Islet precursor cell (in vitro differentiated cells): ENCODE measurements around the gene OSGIN1.

Experiments
- DNase-seq: peaks from one replicate; pipeline ENCODE4 v3.0.0-alpha.2; 2018

Gene OSGIN1

GRCh38 chr16:83973581-83974385, 20.7 kb downstream of the OSGIN1 start:
- no peak for DNase-seq

DNA sequence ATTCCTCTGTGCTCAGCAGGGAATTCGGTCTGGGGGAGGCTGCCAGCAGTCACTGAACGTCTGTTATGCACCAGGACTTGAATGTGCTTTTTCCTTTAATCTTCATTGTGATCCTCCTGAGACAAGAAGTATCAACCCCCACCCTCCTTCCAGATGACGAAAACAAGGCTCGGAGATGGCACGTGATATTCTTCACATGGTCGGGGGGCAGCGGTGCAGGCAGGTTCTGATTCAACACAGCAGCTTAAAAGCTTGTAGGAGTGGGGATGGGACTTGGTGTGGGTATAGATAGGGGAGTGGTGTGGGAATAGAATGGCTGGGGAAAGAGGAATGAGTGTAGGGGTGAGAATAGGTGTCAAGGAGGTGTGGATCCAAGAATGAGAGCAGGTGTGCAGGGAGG, 21.4 kb downstream of the OSGIN1 start:
- DNase-seq, result no peak

DNA sequence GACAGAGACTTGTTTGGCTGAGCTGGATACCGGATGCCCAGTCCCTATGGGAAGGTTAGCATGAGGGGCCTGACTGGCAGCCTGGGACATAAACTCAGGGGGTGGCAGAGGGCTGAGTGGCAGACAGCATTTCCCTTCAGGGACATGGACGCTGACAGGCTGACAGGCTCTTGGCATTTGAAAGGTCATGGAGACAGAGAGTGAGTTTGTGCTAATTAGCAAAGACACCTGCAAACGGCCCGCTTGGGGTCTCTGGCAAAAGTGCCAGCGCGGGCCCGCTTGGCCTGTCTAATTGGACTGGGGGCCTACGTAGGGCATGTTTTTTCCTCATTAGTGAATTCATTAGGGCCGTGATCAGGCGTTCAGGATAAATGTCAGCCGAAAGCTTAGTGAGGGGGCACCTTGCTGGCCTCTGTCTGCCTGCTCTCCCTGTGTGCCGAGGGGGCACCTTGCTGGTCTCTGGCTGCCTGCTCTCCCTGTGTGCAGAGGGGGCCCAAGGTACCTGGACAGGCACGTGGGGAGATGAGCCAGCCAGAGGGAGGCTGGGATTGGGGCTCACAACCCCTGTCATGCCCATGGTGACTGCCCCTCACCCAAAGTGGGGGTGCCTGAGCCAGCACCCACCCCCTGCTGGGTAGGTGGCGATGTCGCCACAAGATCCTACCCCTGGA, 22.7 kb downstream of the OSGIN1 start:
- DNase-seq, result no peak

DNA sequence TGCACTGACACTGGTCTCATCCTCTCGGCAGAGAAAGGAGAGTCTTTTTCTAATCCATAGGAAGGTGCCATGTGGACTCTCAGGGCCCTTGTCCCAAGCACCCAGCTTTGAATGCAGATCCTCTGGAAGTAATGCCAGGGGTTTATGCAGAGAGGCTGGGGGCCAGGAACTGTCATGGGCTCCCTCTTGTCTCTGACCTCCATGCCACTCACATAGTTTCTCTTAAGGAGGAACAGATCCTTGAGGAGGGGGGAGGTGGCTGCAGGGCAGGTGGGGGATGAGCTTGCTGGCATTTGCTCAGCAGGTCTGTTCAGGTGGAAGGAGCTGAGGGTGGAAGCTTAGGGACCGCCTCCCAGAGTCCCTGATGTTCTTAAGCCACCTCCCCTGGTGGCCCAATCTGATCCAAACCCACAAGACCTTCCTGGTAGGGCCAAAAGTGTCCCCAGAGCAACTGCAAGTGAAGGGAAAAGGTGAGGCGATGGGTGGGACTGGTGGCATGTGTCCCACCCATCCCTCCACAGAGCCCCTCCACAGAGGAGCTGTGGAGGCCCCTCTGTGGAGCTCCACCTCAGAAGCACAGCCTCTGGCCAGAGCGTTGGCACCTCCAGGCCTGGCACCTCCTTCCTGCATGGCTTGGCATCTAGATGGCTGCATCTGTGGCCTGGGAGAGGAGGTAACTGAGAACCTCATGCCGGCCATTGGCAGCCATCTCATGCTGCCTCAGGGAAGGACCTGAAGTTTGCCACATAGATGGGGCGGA, 24.2 kb downstream of the OSGIN1 start:
- DNase-seq, result no peak

DNA sequence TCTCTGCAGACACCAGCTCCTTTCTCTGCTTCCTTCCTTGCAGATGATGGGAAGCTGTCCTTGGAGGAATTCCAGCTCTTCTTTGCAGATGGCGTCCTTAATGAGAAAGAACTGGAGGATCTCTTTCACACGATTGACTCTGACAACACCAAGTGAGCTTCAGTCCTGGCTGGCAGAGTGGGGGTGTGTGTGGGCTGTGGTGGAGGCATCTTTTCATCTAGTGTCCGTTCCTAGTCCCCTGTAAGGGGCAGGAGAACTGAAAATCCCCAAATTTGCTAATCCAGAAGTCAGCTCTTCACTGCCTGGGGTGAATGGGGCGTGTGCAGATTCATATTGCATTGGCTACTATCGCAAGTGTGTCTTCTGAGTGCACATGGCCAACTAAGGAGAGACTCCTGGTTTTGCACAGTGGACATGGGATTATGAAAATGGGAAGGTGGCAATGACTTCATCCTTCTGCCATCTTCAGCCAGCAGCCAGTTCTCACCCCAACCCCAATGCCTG, 25.4 kb downstream of the OSGIN1 start:
- DNase-seq, result no peak

GRCh38 chr16:83979441-83979840, 26.4 kb downstream of the OSGIN1 start:
- no peak for DNase-seq

- no peak for DNase-seq
Measured at GRCh38 chr16:83980794-83981193, 27.8 kb downstream of the OSGIN1 start.

- DNase-seq, result no peak
Measured at GRCh38 chr16:83981799-83982198, 28.8 kb downstream of the OSGIN1 start.

DNA sequence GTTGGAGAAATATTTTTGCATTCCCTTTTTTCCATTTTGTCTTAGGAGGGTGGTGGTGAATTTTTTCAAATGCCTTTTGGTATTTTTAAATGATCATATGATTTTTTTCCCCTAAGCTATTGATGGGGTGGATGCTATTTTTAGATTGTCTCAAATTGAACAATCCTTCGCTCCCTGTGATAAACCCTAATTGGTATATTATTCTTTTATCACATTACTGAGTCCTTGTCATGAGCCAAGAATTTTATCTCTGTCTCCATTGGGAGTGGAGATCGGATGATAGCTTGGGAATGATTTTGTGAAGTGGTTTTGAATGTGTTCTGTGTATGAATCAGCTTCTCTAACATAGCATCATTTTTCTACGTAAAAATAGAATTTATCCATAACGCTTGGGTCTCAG, 30.5 kb downstream of the OSGIN1 start:
- no peak for DNase-seq

DNA sequence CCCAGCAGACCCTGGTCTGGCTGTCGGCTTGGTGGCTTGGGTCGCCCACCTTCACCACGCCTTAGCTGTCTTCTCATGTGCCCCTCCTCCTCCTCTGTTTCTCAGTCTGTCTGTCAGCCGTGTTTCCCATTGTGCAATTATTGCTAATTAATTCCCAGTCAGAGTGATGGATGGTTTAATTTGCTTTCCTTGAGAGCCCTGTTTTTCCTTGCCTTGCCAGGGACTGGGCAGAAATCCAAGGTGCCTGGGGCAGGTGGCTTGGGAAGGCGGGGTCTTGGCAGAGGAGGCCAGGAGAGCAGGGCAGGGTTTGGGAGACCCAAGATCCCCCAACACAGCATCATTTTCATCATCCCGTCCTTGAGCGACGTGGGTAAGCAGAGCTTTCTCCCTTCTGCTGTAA, 36.3 kb downstream of the OSGIN1 start:
- no peak for DNase-seq

GRCh38 chr16:83990492-83990891, 37.5 kb downstream of the OSGIN1 start:
- no peak for DNase-seq

DNA sequence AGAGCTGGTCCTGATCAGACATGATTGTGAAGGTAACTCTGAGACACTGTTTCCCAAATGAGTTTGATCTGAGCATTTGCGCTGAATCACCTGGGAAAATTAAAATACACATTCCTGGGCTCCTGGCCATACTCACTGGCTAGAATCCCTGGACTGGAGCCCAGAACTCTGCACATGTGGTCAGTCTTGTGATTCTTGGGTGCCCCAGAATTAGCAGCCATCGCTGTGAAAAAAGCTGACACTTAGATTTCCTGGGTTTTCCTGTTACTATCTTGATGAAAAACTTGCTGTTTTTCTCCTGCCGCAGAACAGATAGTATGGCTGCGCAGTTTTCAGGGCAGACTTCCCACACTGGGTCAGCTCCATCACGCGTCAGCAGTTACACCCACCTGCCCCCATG, 39.6 kb downstream of the OSGIN1 start:
- no peak for DNase-seq

DNA sequence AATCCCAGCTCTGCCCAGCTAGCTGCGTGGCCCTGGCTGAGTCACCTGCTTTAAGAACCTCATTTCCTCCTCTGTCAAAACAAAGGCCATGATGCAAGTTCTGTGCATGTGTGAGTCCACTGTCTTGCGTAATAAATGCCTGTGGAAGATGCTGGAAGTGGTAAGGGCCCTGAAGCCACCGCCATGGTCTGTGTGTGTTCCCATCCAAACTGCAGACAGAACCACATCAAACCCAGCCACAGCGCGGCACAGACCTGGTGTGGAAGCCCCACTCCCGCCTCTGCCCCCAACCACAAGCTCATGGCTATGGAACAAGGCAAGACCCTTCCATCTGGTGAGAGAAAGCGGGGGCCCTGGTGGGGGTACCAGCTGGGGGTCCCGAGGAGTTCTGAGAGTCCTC, 41.0 kb downstream of the OSGIN1 start:
- DNase-seq, result no peak

DNA sequence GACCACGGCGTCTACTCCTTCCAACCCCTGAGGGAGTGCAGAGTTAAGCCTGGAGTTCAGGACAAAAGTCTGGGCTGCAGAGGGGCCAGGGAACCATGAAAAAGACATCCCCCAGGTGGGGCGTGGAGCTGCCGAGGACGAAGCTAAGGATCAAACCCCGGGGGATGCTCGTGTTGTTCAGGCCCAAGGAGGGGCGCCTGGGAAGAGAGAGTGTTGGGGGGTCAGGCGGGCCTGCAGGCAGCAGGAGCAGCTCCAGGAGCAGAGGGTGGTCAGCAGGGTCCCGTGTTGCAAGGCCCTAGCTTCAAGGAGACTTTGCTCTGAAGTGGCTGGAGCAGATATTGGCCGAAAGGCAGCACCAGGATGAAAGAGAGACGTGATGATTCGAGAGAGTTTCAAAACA, 41.7 kb downstream of the OSGIN1 start:
- no peak for DNase-seq

- no peak for DNase-seq
Measured at GRCh38 chr16:83995754-83996153, 42.7 kb downstream of the OSGIN1 start.

DNA sequence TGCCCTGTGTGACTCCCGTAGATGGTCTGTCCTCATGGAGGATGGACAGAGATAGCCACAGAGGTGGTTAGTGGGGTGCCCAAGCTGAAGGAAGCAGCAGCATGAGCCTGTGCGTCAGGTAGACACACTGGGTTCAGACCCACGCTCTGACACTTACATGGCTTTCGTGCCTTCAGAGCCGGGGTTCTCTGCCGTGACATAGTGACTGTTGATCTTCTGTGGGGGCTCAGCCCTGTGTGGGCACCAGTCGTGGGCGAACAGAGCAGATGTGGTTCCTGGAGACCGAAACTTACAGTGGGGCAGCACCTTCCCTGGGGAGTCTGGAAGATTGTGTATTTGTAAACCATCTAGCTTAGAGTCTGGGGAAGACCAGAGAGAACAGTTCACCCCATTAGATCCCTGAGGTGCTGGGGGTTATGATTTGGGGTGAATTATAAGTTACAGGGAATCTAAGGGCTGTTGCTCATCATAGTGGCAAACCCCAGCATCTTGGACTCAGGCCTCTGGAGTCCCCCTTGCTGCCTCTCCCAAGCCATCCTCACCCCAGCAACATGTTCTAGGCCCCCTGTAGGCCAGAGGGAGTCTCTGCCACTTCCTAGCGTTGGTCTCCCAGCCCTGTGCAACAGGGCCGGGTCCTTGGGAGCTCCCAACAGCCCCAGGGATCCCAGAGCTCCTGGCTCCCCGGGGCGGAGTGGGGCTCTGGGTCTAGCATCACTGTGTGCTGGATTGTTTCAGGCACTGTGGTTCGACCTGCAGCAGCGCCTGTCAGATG, 43.6 kb downstream of the OSGIN1 start:
- no peak for DNase-seq

DNA sequence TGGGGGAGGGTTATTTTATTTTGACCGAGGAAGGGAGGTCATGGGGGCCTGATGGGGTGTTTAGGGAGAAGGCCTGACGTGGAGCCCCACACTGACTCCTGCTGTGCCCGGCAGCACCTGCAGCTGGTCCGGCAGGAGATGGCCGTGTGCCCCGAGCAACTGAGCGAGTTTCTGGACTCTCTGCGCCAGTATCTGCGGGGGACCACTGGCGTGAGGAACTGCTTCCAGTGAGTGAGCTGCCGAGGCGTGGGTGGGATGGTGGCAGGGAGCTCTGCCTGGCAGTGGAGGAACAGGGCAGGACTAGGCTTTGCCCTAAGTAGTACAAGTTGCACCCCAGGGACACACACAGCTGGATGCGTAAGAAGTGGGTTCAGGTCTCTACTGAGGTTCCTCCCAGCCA, 45.1 kb downstream of the OSGIN1 start:
- no peak for DNase-seq

GRCh38 chr16:84000989-84001642, 48.1 kb downstream of the OSGIN1 start:
- DNase-seq, result peak; percentile 68

- DNase-seq, result no peak
Measured at GRCh38 chr16:84001726-84002125, 48.7 kb downstream of the OSGIN1 start.

GRCh38 chr16:84003038-84003437, 50.0 kb downstream of the OSGIN1 start:
- DNase-seq, result no peak

DNA sequence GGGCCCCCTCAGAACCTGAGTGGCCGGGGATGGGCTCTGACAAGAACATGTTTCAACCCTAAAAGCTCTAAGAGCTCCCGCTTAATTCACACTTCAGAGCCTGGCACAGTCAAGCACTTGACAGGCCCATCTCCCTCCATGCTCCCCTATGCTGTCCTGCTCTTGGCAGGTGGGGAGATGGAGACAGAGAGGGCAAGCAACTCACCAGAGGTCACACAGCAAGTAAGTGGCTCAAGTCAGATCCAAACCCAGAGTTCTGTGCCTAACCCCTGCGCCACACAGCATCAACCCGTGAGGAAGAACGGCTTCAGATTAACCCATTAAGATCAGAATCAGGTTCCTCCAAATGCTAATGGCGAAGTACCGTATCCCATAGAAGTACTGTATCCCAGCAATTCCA, 51.4 kb downstream of the OSGIN1 start:
- no peak for DNase-seq

- DNase-seq, result no peak
Measured at GRCh38 chr16:84005391-84005790, 52.4 kb downstream of the OSGIN1 start.
